ENCODE results near the gene MEIOB. TPM values are rescaled to one million over a fixed set of nuclear protein-coding genes. Genes with fewer than 3 reads are reported as not detected.

MEIOB gene
- polyA plus RNA-seq, 2 of the 4 experiments (the other 2 are of a cell fraction) = 2.9 to 9.1 TPM

- Histone ChIP-seq H3K4me2 (no peak overlapping the region; the same call in 2 of the 3 replicates), H3K9me3 (no peaks in the 10 kb centered on the region), H3K27ac (no peak overlapping the region), H3K4me1 (peaks cover 39% of the 10 kb centered on the region), H3K4me3 (no peak overlapping the region)
- DNase-seq (ENCODE audit: low read depth in 1 of 2, low spot score in 1 of 2) (no peak), ATAC-seq (peak; percentile 0 to 6; a peak in 3 of 6 replicates), FAIRE-seq (no peak)
- POLR2A ChIA-PET = no interaction called here
- no peak for TF ChIP-seq HDAC2 (IDR thresholded peaks at IDR 0.05)
- no peak for TF ChIP-seq HOXB13 (CRISPR knock-in tag; IDR thresholded peaks at IDR 0.05; ENCODE audit: low read depth)
- no peak for TF ChIP-seq TP53 (CRISPR knock-in tag; IDR thresholded peaks at IDR 0.05)
- no peak for TF ChIP-seq CHD2 (IDR thresholded peaks at IDR 0.05; ENCODE audit: low read length, partially characterized antibody)
- TF ChIP-seq RFX5 (IDR thresholded peaks at IDR 0.05) = no peak
- no peak for TF ChIP-seq RAD21 (conservative IDR thresholded peaks at IDR 0.05 in 1 of 2, IDR thresholded peaks at IDR 0.05 in 1 of 2)
- no peak for TF ChIP-seq REST (IDR thresholded peaks at IDR 0.05)
- TF ChIP-seq JUNB (IDR thresholded peaks at IDR 0.05) = no peak
- TF ChIP-seq MAX (IDR thresholded peaks at IDR 0.05) = no peak
- no peak for TF ChIP-seq RNF2 (IDR thresholded peaks at IDR 0.05; ENCODE audit: borderline replicate concordance, low read depth)
- no peak for TF ChIP-seq EHMT2 (IDR thresholded peaks at IDR 0.05; ENCODE audit: low read depth)
- no peak for TF ChIP-seq NFE2L2 (conservative IDR thresholded peaks at IDR 0.05; ENCODE audit: low read length)
- TF ChIP-seq POLR2A (IDR thresholded peaks at IDR 0.05; ENCODE audit: low read length) = no peak
- no peak for TF ChIP-seq HEYL (CRISPR knock-in tag; IDR thresholded peaks at IDR 0.05)
- no peak for TF ChIP-seq MYC (IDR thresholded peaks at IDR 0.05; ENCODE audit: borderline replicate concordance, low read length)
- TF ChIP-seq MAZ (IDR thresholded peaks at IDR 0.05; ENCODE audit: borderline replicate concordance, low read depth, low read length) = no peak
- TF ChIP-seq PHF8 (IDR thresholded peaks at IDR 0.05; ENCODE audit: borderline replicate concordance, low read depth) = no peak
- TF ChIP-seq FOXS1 (CRISPR knock-in tag; IDR thresholded peaks at IDR 0.05) = no peak
- CTCF ChIA-PET = interaction anchor here (0.5 to 2.5 kb wide), 3 partner anchors 10 to 24 kb away, joined by 3 to 20 read pairs (median 3); no protein-coding TSS in a partner anchor
- 73% methylated on average over 18 of the region's 30 CpGs for WGBS (ENCODE audit: missing lambda C conversion rate)
These were observed 47.5 kb upstream of the MEIOB start for GRCh38 chr16:1919327-1919998.

GRCh38 chr16:1918351-1919326 is 46.7 kb upstream of the MEIOB start, which contains the start of gene HS3ST6:
HS3ST6 (minus strand) TSS chr16:1918415; CDS start chr16:1918323, 92 bp downstream.
- FAIRE-seq (no peak), ATAC-seq (peak; percentile 2 to 35; a peak in 4 of 6 replicates), DNase-seq (ENCODE audit: low read depth in 1 of 2, low spot score in 1 of 2) (no peak)
- 58% methylated on average over 18 of the region's 71 CpGs for WGBS (ENCODE audit: missing lambda C conversion rate)
- ChIA-PET POLR2A (no interaction called here), CTCF (interaction anchor here (0.5 to 2.5 kb wide), 2 partner anchors 11 to 23 kb away, joined by 3 to 20 read pairs; no protein-coding TSS in a partner anchor)
- H3K9me3 ChIP-seq = no peaks in the 10 kb centered on the region
- TF ChIP-seq HEYL (CRISPR knock-in tag; IDR thresholded peaks at IDR 0.05) = no peak
- no peak for TF ChIP-seq NFE2L2 (conservative IDR thresholded peaks at IDR 0.05; ENCODE audit: low read length)
- H3K4me1 ChIP-seq = peaks cover 39% of the 10 kb centered on the region
- H3K4me2 ChIP-seq = peak within 1 kb of the TSS; percentile 86
- H3K27ac ChIP-seq = peak within 1 kb of the TSS; percentile 16 to 84; a peak in 4 of 6 replicates
- H3K4me3 ChIP-seq = peak within 1 kb of the TSS; percentile 49
